PC-9 (cell line): ENCODE data around the gene DRAM2. TPM values are rescaled to one million over a fixed set of nuclear protein-coding genes. Genes with fewer than 3 reads are reported as not detected.

Experiments
- BruUV-seq: library from RNA; stranded (reverse); fragments of 400-500 nt; replicated peaks from 2 replicates; lab custom pipeline; 2021; lab: Mats Ljungman, UMichigan
- CTCF ChIA-PET: fragments of 300-600 bp; sonication (Branson Sonifier 250); formaldehyde crosslinking; loops from one replicate; lab custom pipeline; 2022; ENCODE audit warnings: antibody characterized with exemption; lab: Charles Lee
- POLR2A ChIA-PET: fragments of 300-600 bp; sonication (Branson Sonifier 250); formaldehyde crosslinking; loops from one replicate; lab custom pipeline; 2022; ENCODE audit warnings: antibody characterized with exemption; ENCODE audit not compliant: unreplicated experiment; lab: Charles Lee
- DNase-seq, 2 experiments: peaks; one replicate each; pipeline versions ENCODE4 v3.0.0 to v3.0.0-alpha.2; 2015 to 2022; ENCODE audit warnings: mixed read lengths in 1 of 2
- H2AFZ ChIP-seq: fragments of 200-600 bp; sonication (generic); 2 replicates; pipeline ENCODE4 v1.8.1; 2017; ENCODE audit warnings: antibody characterized with exemption
- H3F3A ChIP-seq: fragments of 200-600 bp; sonication (generic); 2 replicates; pipeline ENCODE4 v1.8.1; 2017; ENCODE audit warnings: antibody characterized with exemption, mild to moderate bottlenecking, low read depth; ENCODE audit not compliant: insufficient read depth
- H3K27ac ChIP-seq: fragments of 200-600 bp; sonication (generic); 2 replicates; pipeline ENCODE4 v1.6.1; 2016; ENCODE audit warnings: mixed run types
- H3K27me3 ChIP-seq: fragments of 200-600 bp; sonication (generic); 2 replicates; pipeline ENCODE4 v1.6.1; 2016; ENCODE audit warnings: low read depth, mixed run types; ENCODE audit not compliant: insufficient read depth
- H3K36me3 ChIP-seq: fragments of 200-600 bp; sonication (generic); 2 replicates; pipeline ENCODE4 v1.6.1; 2016; ENCODE audit warnings: low read depth, mixed run types
- H3K4me1 ChIP-seq: fragments of 200-600 bp; sonication (generic); replicated peaks from 2 replicates; pipeline ENCODE4 v1.6.1; 2016; ENCODE audit warnings: mixed run types; ENCODE audit not compliant: insufficient read depth
- H3K4me2 ChIP-seq: fragments of 200-600 bp; sonication (generic); 2 replicates; pipeline ENCODE4 v1.6.1; 2017; ENCODE audit warnings: mixed run types
- H3K4me3 ChIP-seq: fragments of 200-600 bp; sonication (generic); 2 replicates; pipeline ENCODE4 v1.6.1; 2016; ENCODE audit warnings: mixed run types
- H3K79me2 ChIP-seq: fragments of 200-600 bp; sonication (generic); 2 replicates; pipeline ENCODE4 v1.6.1; 2017; ENCODE audit warnings: low read depth, mixed run types
- H3K9me2 ChIP-seq: fragments of 200-600 bp; sonication (generic); 2 replicates; pipeline ENCODE4 v1.8.1; 2017; ENCODE audit warnings: mild to moderate bottlenecking; ENCODE audit not compliant: insufficient read depth
- H3K9me3 ChIP-seq: fragments of 200-600 bp; sonication (generic); 2 replicates; pipeline ENCODE4 v1.8.1; 2016; ENCODE audit warnings: low read depth; ENCODE audit not compliant: insufficient read depth
- H4K20me1 ChIP-seq: fragments of 200-600 bp; sonication (generic); 2 replicates; pipeline ENCODE4 v1.8.1; 2017; ENCODE audit not compliant: insufficient read depth
- CTCF ChIP-seq: fragments of 200-600 bp; sonication (generic); conservative IDR thresholded peaks from 2 replicates; pipeline ENCODE4 v1.6.1; 2017; ENCODE audit warnings: mixed run types, antibody characterized with exemption, mild to moderate bottlenecking, moderate library complexity
- EZH2 ChIP-seq: fragments of 200-600 bp; sonication (generic); IDR thresholded peaks from 2 replicates; pipeline ENCODE4 v1.8.0; 2017; ENCODE audit warnings: antibody characterized with exemption, low read depth
- intact Hi-C: fragments of 100-400 bp; cut with micrococcal nuclease; formaldehyde crosslinking; loops from one replicate; pipeline ENCODE4 v1.10.0; 2022; ENCODE audit not compliant: unreplicated experiment
- total RNA-seq: library from RNA; stranded (reverse); gene quantifications from 2 replicates; pipeline ENCODE4 v1.2.3, GENCODE V29; 2021

Gene DRAM2
- total RNA-seq, 1 experiment from 2014 or later, result 37.9 TPM

- H3K4me3 ChIP-seq, result no peak overlapping the region
- H3K9me3 ChIP-seq, result no peaks in the 10 kb centered on the region
- no peak overlapping the region for H3K4me2 ChIP-seq
- no peak overlapping the region for H2AFZ ChIP-seq
- no peak for DNase-seq
- POLR2A ChIA-PET, result interaction anchor here (0.7 kb wide), 1 partner anchor 10 kb away, joined by 3 read pairs; no protein-coding TSS in a partner anchor
- no peaks in the 10 kb centered on the region for H3K4me1 ChIP-seq
- intact Hi-C loops, result no loop called here
- CTCF ChIA-PET, result no interaction called here
- peaks cover 10% of the 10 kb centered on the region; the same call in 1 of the 2 replicates for H3F3A ChIP-seq
- peaks cover 16% of the 10 kb centered on the region; the same call in 1 of the 2 replicates for H4K20me1 ChIP-seq
- H3K27ac ChIP-seq, result no peak overlapping the region
- H3K36me3 ChIP-seq, result peaks cover 65% of the 10 kb centered on the region
- TF ChIP-seq EZH2 (no peak), CTCF (no peak)
- H3K79me2 ChIP-seq, result peaks cover 57% of the 10 kb centered on the region
- no peaks in the 10 kb centered on the region for H3K27me3 ChIP-seq
- no peaks in the 10 kb centered on the region for H3K9me2 ChIP-seq
- BruUV-seq, result no TSS peak
Observed at GRCh38 chr1:111151838-111152237, 11.9 kb upstream of the DRAM2 start.

GRCh38 chr1:111148376-111148881 lies 8.5 kb upstream of the DRAM2 start:
- Histone ChIP-seq H3K4me2 (no peak overlapping the region), H3K9me3 (no peaks in the 10 kb centered on the region), H3F3A (no peaks in the 10 kb centered on the region), H3K4me1 (no peaks in the 10 kb centered on the region), H3K27ac (no peak overlapping the region), H3K27me3 (no peaks in the 10 kb centered on the region), H4K20me1 (peaks cover 21% of the 10 kb centered on the region; the same call in 1 of the 2 replicates), H3K9me2 (no peaks in the 10 kb centered on the region), H3K79me2 (peaks cover 62% of the 10 kb centered on the region), H3K36me3 (peaks cover 54% of the 10 kb centered on the region), H2AFZ (no peak overlapping the region), H3K4me3 (no peak overlapping the region)
- ChIA-PET CTCF (no interaction called here), POLR2A (interaction anchor here (0.7 kb wide), 1 partner anchor 1556 kb away, joined by 14 read pairs; no protein-coding TSS in a partner anchor)
- DNase-seq, result no peak
- TF ChIP-seq CTCF (no peak), EZH2 (no peak)
- intact Hi-C loops, result loop anchor here (10.0 kb wide), 1 partner anchor 296 kb away; the partner anchor contains the start of genes ATP5PB and WDR77
- BruUV-seq, result no TSS peak

DNA sequence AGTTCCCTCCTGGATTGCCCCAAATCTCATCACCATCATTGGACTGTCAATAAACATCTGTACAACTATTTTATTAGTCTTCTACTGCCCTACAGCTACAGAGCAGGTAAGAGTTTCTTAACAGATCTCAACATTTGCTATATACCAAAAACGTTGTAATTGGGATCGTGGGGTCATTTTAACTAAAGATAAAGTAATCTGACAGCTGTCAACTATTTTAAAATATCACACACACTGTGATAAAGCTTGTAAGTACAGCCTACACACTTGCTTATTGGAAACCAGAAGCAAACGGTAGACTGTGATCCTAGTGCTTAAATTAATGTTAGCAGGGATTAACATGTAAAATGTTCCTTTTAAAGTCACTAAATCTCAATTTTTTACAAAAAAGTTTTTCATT lies 8.1 kb upstream of the DRAM2 start:
- peaks cover 64% of the 10 kb centered on the region for H3K79me2 ChIP-seq
- H3K4me3 ChIP-seq, result no peak overlapping the region
- H3K9me3 ChIP-seq, result no peaks in the 10 kb centered on the region
- no peak overlapping the region for H3K27ac ChIP-seq
- no peaks in the 10 kb centered on the region; the same call in 1 of the 2 replicates for H3F3A ChIP-seq
- POLR2A ChIA-PET, result no interaction called here
- H3K4me1 ChIP-seq, result no peaks in the 10 kb centered on the region
- H4K20me1 ChIP-seq, result peaks cover 18% of the 10 kb centered on the region; the same call in 1 of the 2 replicates
- TF ChIP-seq EZH2 (no peak), CTCF (no peak)
- BruUV-seq, result no TSS peak
- intact Hi-C loops, result loop anchor here (10.0 kb wide), 1 partner anchor 297 kb away; the partner anchor contains the start of genes ATP5PB and WDR77
- no peak for DNase-seq
- H3K4me2 ChIP-seq, result no peak overlapping the region
- no peak overlapping the region for H2AFZ ChIP-seq
- H3K36me3 ChIP-seq, result peaks cover 49% of the 10 kb centered on the region
- H3K27me3 ChIP-seq, result no peaks in the 10 kb centered on the region
- CTCF ChIA-PET, result no interaction called here
- H3K9me2 ChIP-seq, result no peaks in the 10 kb centered on the region
